Motor neuron (in vitro differentiated cells): ENCODE results near the gene KCNS3. TPM values are rescaled to one million over a fixed set of nuclear protein-coding genes. Genes with fewer than 3 reads are reported as not detected.
A peak's percentile ranks its signal among the peaks of the same experiment; 100 is the strongest.

ENCODE experiments used
- ATAC-seq, 8 experiments: fragments of 200-7000 bp; cut with Tn5 transposase; replicated peaks in 6 of 8; 2 replicates each; pipeline ENCODE4 v1.8.0; 2021; ENCODE audit warnings: mild to moderate bottlenecking in 8 of 8, moderate library complexity in 8 of 8
- H3K27ac ChIP-seq, 2 donors: fragments of 250-450 bp; sonication (Bioruptor Pico); 2 replicates each; pipeline ENCODE4 v1.9.0; 2021; ENCODE audit warnings: antibody characterized with exemption in 2 of 2, mild to moderate bottlenecking in 2 of 2, moderate library complexity in 1 of 2
- H3K4me1 ChIP-seq, 2 donors: fragments of 250-450 bp; sonication (Bioruptor Pico); replicated peaks in 1 of 2; 2 replicates each; pipeline ENCODE4 v1.6.1; 2021; ENCODE audit warnings: antibody characterized with exemption in 2 of 2, mild to moderate bottlenecking in 2 of 2, moderate library complexity in 1 of 2
- H3K4me3 ChIP-seq, 5 donors: fragments of 250-450 bp; sonication (Bioruptor Pico); 2 replicates each; pipeline ENCODE4 v1.9.0; 2021; ENCODE audit warnings: antibody characterized with exemption in 5 of 5, mild to moderate bottlenecking in 5 of 5, moderate library complexity in 4 of 5
- WGBS, 10 experiments: fragments of 450-650 bp; shearing (Covaris generic); methylation state at CpG; one replicate each; pipeline ENCODE4 v1.0.0; 2022; 5-methylcytosine and 5-hydroxymethylcytosine counted together
- in situ Hi-C, 9 experiments: fragments of 400-800 bp; cut with MboI; loops; one replicate each; pipeline ENCODE4 v1.15.0; 2021; ENCODE audit warnings: low sequenced_read_pairs in 9 of 9, low pct_unique_long_range_greater_than_20kb in 2 of 9; ENCODE audit not compliant: unreplicated experiment in 9 of 9
- total RNA-seq, 8 experiments: library from RNA; unstranded; fragments of 300-600 nt; gene quantifications; 2 replicates each; pipeline versions ENCODE4 v1.2.3 to v1.2.4, GENCODE V29; 2022

The KCNS3 gene
- total RNA-seq, 8 experiments from 2014 or later = 0.25 to 2.2 (median 1.3) TPM; not detected in 2

GRCh38 chr2:17892770-17893534 lies 14.5 kb downstream of the KCNS3 start:
- no peak for ATAC-seq
- Histone ChIP-seq H3K4me1 (no peaks in the 10 kb centered on the region), H3K27ac (no peak overlapping the region), H3K4me3 (no peak overlapping the region)
- 0 to 89% (median 52%) methylated on average over 2 to 8 of the region's 10 CpGs; no CpG with 5 or more reads in 2 of the 10 experiments for WGBS, 10 experiments
- in situ Hi-C loops = no loop called here

GRCh38 chr2:17894005-17894404 lies 15.5 kb downstream of the KCNS3 start:
- Histone ChIP-seq H3K4me3 (no peak overlapping the region), H3K4me1 (no peaks in the 10 kb centered on the region), H3K27ac (no peak overlapping the region)
- WGBS, 10 experiments = 0% methylated on average over 1 of the region's 1 CpG; no CpG with 5 or more reads in 9 of the 10 experiments
- ATAC-seq = no peak
- in situ Hi-C loops = no loop called here

GRCh38 chr2:17894556-17894955 lies 16.1 kb downstream of the KCNS3 start:
- in situ Hi-C loops = no loop called here
- H3K27ac ChIP-seq = no peak overlapping the region
- no peak overlapping the region for H3K4me3 ChIP-seq
- no peaks in the 10 kb centered on the region for H3K4me1 ChIP-seq
- 20 to 100% (median 66%) methylated on average over 1 to 2 of the region's 2 CpGs; no CpG with 5 or more reads in 4 of the 10 experiments for WGBS, 10 experiments
- no peak for ATAC-seq

- no peak for ATAC-seq
- H3K27ac ChIP-seq = no peak overlapping the region
- WGBS, 10 experiments = 20 to 100% (median 79%) methylated on average over 1 to 4 of the region's 4 CpGs; no CpG with 5 or more reads in 1 of the 10 experiments
- in situ Hi-C loops = no loop called here
- no peaks in the 10 kb centered on the region for H3K4me1 ChIP-seq
- H3K4me3 ChIP-seq = no peak overlapping the region
Observed at GRCh38 chr2:17899871-17900270, 21.4 kb downstream of the KCNS3 start.

- H3K4me1 ChIP-seq = no peaks in the 10 kb centered on the region
- ATAC-seq = peak in 2 of 8 experiments; percentile 38 to 44
- no peak overlapping the region for H3K4me3 ChIP-seq
- in situ Hi-C loops = no loop called here
- no peak overlapping the region for H3K27ac ChIP-seq
- WGBS, 10 experiments = 0 to 93% (median 36%) methylated on average over 1 to 4 of the region's 5 CpGs; no CpG with 5 or more reads in 1 of the 10 experiments
Observed at GRCh38 chr2:17901246-17901645, 22.8 kb downstream of the KCNS3 start.

GRCh38 chr2:17910980-17911379 lies 32.5 kb downstream of the KCNS3 start:
- peak in 1 of 8 experiments; percentile 35 for ATAC-seq
- Histone ChIP-seq H3K4me3 (no peak overlapping the region), H3K4me1 (peaks cover 0 to 10% of the 10 kb centered on the region in 2 donors), H3K27ac (no peak overlapping the region)
- in situ Hi-C loops = no loop called here
- 42 to 90% (median 58%) methylated on average over 2 to 5 of the region's 5 CpGs; no CpG with 5 or more reads in 1 of the 10 experiments for WGBS, 10 experiments

GRCh38 chr2:17911491-17912260 lies 33.2 kb downstream of the KCNS3 start:
- in situ Hi-C loops = no loop called here
- H3K4me3 ChIP-seq = no peak overlapping the region
- WGBS, 10 experiments = 6 to 71% (median 42%) methylated on average over 2 to 5 of the region's 5 CpGs; no CpG with 5 or more reads in 1 of the 10 experiments
- no peak for ATAC-seq
- H3K4me1 ChIP-seq = peaks cover 0 to 10% of the 10 kb centered on the region in 2 donors
- H3K27ac ChIP-seq = no peak overlapping the region

GRCh38 chr2:17912266-17912691 lies 33.8 kb downstream of the KCNS3 start:
- Histone ChIP-seq H3K4me3 (no peak overlapping the region), H3K4me1 (peaks cover 0 to 10% of the 10 kb centered on the region in 2 donors), H3K27ac (no peak overlapping the region)
- peak in 6 of 8 experiments; percentile 20 to 86 (median 52) for ATAC-seq
- in situ Hi-C loops = no loop called here
- WGBS, 10 experiments = 0 to 73% (median 46%) methylated on average over 1 to 5 of the region's 5 CpGs; no CpG with 5 or more reads in 4 of the 10 experiments

GRCh38 chr2:17915099-17915498 lies 36.6 kb downstream of the KCNS3 start:
- in situ Hi-C loops = no loop called here
- Histone ChIP-seq H3K4me1 (peaks cover 0 to 14% of the 10 kb centered on the region in 2 donors), H3K4me3 (no peak overlapping the region), H3K27ac (no peak overlapping the region)
- whole genome bisulfite sequencing, 10 experiments = 0 to 80% (median 47%) methylated on average over 1 to 3 of the region's 3 CpGs; no CpG with 5 or more reads in 1 of the 10 experiments
- ATAC-seq = no peak

- no peak for ATAC-seq
- Histone ChIP-seq H3K27ac (no peak overlapping the region), H3K4me1 (peaks cover 0 to 12% of the 10 kb centered on the region in 2 donors), H3K4me3 (no peak overlapping the region)
- WGBS, 10 experiments = 20 to 100% (median 60%) methylated on average over 1 of the region's 1 CpG; no CpG with 5 or more reads in 5 of the 10 experiments
- in situ Hi-C loops = no loop called here
Observed at GRCh38 chr2:17915811-17916518, 37.5 kb downstream of the KCNS3 start.

- in situ Hi-C loops = no loop called here
- ATAC-seq = no peak
- Histone ChIP-seq H3K4me3 (no peak overlapping the region), H3K27ac (no peak overlapping the region), H3K4me1 (peaks cover 0 to 9% of the 10 kb centered on the region in 2 donors)
Observed at GRCh38 chr2:17916584-17916983, 38.1 kb downstream of the KCNS3 start.

- ATAC-seq = peak in 4 of 8 experiments; percentile 46 to 94 (median 50)
- Histone ChIP-seq H3K4me3 (no peak overlapping the region), H3K27ac (no peak overlapping the region), H3K4me1 (peaks cover 0 to 4% of the 10 kb centered on the region in 2 donors)
- WGBS, 10 experiments = 13 to 80% (median 38%) methylated on average over 1 of the region's 1 CpG; no CpG with 5 or more reads in 3 of the 10 experiments
- in situ Hi-C loops = no loop called here
Observed at GRCh38 chr2:17918789-17919188, 40.3 kb downstream of the KCNS3 start.

GRCh38 chr2:17930773-17931172 lies 52.3 kb downstream of the KCNS3 start:
- no peak for ATAC-seq
- in situ Hi-C loops = no loop called here
- Histone ChIP-seq H3K27ac (no peak overlapping the region), H3K4me3 (no peak overlapping the region), H3K4me1 (no peaks in the 10 kb centered on the region)
- 36 to 93% (median 82%) methylated on average over 2 to 4 of the region's 4 CpGs; no CpG with 5 or more reads in 4 of the 10 experiments for WGBS, 10 experiments
